Epithelial cell of prostate (primary cell): ENCODE data around the gene AKR1C1.
"Not testable (repeated sequence)": the region's sequence is repeated elsewhere in the genome, so short reads cannot be mapped to it uniquely, and the experiment has no call there.

Source experiments
- DNase-seq: peaks from one replicate; pipeline ENCODE4 v3.0.0-alpha.2; 2011; ENCODE audit warnings: low read depth, low spot score
- H3K27ac ChIP-seq: fragments of 450-650 bp; 2 replicates; pipeline ENCODE4 v1.5.1; 2017; ENCODE audit warnings: mild to moderate bottlenecking

Gene AKR1C1

DNA sequence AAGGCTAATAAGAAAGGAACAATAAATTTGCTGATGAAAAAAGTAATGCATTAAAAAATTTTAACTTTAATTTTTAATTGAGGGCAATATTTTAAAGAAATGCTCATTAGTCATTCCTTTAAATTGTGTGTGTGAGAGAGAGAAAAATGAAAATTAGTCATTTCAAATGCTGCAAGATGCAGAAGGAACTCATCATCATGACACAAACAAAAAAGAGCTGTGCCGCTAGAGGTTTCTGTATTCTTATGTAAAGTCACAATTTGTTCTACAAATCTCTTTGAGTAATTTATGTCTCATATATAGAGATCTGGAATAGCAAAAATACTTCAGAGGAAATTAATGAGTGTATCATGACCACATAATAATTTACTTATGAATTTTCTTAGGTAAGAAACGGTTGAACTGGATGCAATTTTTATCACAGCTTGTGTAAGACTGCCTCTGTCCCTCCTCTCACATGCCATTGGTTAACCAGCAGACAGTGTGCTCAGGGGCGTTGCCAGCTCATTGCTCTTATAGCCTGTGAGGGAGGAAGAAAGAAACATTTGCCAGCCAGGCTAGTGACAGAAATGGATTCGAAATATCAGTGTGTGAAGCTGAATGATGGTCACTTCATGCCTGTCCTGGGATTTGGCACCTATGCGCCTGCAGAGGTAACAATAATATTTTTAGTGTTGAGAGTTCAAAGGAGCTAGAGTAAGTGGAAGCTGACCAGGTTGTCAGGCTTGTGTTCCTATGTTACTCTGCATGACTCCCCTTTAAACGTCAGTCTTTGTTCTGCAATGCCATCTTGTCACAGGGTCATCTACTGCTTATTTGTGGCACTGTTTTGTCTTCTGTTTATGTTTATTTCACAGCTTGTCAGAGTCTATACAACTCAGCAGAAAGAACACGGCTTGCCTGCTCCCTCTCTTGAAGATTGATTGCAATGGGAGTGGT is at the start of gene AKR1C1:
AKR1C1 (plus strand) TSS at position 540 of the 939 bp plus-strand sequence; CDS start at position 570, 30 bp downstream.
- peak within 1 kb of the TSS; percentile 93 for H3K27ac ChIP-seq
- DNase-seq, result not testable (repeated sequence)

DNA sequence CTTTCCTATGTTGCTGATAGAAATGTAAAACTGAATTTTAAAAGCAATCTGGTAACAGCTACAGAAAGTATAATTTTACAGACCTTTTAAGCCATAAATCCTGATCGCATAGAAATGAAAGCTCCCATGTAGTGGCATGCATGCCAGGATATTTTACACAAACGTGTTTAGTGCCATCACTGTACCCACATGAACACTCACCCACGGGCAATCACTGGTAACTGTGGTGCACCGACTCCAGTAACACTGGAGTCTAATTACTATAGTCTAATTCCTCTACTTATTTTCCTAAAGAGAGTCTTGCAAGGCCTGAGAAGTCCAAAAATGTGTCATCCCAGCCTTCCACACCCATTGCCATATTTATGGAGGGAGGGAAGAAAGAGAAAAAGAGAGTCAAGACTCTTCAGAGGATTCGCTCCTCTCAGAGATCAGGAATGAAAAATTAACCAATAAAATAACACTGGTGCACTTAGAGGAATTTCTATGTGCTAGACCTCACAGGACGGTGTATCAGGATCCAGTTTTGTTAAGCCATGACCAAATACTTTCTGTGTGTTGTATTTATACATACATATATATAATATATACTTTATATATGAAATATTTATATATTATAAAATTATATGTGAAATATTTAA is 48.9 kb upstream of the AKR1C1 start:
- no peak overlapping the region for H3K27ac ChIP-seq
- DNase-seq, result no peak

DNA sequence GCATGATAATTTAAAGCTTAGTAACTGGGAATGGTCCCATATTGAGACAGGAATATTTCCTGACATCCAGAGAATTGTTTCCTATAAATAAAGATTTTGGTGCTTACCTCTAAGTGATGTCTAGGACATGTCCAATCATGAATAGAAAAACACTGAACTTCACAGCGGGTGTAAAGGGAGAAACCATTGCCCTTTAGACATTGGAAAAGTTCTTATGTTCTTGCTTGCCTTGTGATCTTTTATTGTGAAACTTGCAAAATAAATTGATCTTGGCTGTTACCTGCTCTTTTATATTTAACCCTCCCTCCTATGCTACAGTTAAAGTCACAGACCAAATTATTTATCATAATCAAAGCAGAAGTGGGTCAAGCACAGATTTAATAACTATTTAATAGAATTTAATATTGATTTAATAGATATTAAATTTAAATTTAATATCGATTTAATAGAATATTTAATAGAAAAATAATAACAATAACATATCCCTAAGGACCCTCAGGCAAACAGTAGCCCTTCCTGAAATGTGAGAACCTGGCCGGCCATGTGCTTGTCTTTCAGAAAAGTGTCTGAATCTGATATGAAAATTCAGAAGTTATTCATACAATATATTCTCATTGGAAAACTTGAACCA is 47.0 kb upstream of the AKR1C1 start:
- no peak overlapping the region for H3K27ac ChIP-seq
- DNase-seq, result no peak

DNA sequence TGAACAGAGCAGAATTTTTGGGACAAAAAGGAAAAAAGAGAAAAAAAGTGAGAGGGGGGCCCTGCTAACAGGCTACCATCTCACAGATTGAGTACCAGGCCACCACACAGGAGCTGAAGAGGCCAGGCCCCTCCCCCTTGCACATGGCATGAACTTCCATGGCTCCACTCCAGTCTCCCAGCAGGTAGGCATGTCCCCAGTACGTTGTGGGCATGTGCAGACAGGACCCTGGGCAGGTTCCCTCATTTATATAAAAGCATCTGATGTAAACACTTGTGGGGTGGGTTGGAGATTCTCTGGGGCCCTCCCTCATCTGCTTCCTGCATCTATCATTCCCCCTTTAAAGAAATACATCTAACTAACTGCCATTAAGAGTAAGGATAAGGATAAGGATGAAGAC is 45.0 kb upstream of the AKR1C1 start:
- no peak for DNase-seq
- no peak overlapping the region for H3K27ac ChIP-seq

DNA sequence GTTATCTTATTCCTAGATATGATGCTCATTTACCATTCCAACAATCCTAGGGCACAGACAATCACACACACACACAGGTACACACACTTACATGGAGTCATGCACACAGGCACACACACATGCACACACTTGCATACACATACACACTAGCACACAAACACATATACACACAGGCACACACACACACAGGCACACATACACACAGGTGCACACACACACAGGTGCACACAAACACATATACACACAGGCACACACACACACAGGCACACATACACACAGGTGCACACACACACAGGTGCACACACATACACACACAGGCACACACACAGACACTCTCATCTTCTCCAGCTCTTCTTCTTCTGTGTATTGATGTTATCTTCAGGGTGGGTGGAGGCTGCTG is 38.7 kb upstream of the AKR1C1 start:
- not testable (repeated sequence) for DNase-seq, H3K27ac ChIP-seq

DNA sequence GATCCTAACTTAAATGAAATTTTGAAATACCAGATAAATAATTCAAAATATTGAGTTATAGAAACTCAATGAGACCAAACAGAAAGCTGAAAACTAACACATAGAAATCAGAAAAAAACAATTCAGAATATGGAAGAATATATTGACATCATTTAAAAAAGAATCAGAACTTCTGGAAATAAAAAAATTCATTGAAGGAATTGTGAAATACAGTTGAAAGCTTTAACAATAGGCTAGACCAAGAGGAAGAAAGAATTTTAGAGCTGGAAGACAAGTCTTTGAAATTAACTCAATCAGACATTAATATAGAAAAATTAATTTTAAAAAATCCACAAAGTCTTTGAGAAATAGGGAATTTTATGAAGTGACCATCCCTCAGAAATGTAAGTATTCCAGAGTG is 36.8 kb upstream of the AKR1C1 start:
- no peak for DNase-seq
- H3K27ac ChIP-seq, result no peak overlapping the region

DNA sequence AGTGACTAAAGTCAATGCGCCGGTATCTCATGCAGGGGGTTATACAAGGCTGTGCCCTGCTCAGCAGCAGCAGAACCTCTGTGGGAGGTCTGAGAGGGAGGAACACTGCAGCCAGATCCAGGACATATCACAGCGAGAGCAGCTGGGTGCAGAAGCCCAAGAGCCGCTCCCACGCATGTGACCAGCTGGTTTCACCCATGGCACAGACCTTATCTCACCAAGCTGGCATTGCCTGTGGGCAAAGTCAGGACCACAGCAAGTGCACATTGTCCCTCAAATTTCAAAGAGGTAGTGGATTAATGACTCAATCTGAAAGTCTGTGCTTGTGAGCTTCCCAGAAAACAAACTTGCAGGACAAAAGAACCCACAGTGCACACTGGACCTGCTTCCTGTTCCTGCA is 31.6 kb upstream of the AKR1C1 start:
- H3K27ac ChIP-seq, result no peak overlapping the region
- no peak for DNase-seq

DNA sequence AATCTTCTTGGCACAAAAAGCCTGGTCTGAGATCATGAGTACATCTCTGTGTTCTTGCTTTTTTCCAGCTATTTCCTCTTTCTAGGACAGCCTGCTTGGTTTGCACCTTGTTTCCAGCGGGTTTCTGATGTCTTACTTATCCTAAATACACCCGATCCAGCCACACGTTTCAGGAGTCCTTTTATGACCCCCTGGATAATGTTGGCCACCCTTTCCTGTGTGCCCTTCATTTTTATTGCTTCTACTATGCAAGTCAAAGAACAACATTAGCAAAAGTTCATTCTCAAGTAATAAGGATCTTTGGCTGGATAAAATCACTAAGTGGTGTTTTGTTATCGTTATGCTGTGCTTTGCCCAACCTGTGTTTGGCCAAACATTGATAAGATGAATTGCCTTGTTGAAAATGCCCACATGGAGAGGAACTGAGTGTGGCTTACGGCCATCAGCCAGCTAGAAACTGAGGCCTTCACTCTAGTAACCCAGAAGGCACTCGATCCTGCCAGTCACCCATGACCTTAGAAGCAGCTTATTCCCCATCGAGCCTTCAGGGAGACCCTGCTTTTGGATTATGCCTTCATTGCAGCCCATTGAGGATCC is 28.7 kb upstream of the AKR1C1 start:
- no peak for DNase-seq

DNA sequence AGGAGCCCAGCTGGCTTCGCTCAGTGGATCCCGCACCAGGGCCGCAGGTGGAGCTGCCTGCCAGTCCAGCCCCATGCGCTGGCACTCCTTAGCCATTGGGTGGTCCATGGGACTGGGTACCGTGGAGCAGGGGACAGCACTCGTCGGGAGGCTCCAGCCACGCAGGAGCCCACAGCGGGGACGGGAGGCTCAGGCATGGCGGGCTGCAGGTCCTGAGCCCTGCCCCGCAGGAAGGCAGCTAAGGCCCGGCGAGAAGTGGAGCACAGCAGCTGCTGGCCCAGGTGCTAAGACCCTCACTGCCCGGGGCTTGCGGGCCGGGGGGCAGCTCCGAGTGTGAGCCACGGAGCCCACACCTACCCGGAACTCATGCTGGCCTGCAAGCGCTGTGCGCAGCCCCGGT is 25.9 kb upstream of the AKR1C1 start:
- DNase-seq, result no peak

More for the DNA sequence above, 28.7 kb upstream of the AKR1C1 start:
- no peak overlapping the region for H3K27ac ChIP-seq

DNA sequence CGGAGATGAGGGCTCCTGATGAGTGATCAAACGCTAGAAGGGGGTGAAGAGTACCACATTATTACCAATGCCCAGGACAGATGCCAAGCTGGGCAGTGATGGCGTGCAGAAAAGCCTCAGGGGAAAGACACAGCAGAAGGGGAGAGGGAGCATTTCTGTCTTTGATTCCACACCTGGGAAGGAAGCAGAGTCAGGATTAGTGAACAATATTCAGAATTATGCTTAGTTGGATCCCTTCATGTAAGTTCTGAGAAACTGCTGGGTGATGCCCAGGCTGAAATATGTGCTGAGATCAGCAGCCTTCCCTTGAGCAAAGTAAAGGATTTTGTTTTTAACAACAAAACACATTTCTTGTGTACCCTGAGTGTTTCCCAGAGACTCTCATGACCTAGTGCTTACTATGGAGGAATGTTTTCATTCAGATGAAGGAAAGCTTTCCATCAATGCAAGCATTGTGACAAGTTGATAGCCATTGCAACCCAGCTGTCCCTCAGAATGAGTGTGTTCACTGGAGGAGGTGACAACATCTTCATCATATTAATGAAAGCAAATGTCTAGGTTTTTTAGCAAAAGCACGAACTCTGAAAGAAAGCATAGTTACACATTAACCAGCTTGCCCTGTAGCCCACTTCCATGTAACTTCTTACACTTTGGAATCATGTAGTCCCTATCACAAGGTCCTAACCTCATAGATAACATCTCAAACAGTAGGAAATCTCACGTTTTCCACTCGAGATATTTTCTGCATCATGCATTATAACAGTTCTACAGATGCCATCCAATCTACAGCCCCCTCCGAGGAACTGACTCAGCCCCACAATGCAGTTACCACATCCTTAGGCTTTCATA is 23.8 kb upstream of the AKR1C1 start:
- no peak for DNase-seq
- H3K27ac ChIP-seq, result peak overlapping the region; percentile 36

More for the DNA sequence above, 25.9 kb upstream of the AKR1C1 start:
- H3K27ac ChIP-seq, result no peak overlapping the region

DNA sequence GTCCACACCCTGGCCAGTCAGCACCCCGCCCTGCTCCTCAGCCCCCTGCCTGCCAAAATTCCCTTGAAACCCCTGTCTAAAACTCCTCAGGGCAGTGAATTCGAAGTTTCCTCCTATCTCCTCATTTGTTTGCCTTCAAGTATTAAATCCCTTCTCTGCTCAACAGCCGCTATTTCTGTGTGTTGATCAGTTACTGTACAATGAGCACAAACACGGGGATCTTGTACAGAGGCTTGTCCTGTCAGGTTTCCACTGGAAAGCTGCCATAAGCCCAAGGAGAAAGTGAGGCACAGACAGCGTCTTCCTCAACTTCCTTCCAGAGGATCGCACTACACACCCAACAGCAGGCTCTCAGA is 23.2 kb upstream of the AKR1C1 start:
- H3K27ac ChIP-seq, result peak overlapping the region; percentile 36
- DNase-seq, result not testable (repeated sequence)

DNA sequence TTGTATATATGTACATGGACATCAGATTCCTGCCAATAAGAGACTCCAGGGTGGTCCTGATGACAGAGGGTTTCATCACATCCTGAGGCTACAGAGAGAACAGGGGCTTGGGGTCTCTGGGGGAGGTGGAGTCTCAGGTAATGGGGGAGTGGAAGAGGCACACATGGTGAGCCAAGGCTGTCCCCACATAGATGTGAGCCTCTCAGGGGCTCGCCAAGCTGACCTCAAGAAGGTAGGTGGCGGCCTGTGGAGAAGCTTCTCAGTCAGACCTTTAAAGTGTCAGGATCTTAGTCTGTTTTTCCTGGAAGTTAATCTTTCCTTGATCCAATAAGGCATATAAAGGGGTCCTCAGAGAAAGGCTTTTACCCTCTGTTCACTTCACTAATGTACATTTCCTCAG is 22.3 kb upstream of the AKR1C1 start:
- H3K27ac ChIP-seq, result peak overlapping the region; percentile 51
- DNase-seq, result not testable (repeated sequence)

DNA sequence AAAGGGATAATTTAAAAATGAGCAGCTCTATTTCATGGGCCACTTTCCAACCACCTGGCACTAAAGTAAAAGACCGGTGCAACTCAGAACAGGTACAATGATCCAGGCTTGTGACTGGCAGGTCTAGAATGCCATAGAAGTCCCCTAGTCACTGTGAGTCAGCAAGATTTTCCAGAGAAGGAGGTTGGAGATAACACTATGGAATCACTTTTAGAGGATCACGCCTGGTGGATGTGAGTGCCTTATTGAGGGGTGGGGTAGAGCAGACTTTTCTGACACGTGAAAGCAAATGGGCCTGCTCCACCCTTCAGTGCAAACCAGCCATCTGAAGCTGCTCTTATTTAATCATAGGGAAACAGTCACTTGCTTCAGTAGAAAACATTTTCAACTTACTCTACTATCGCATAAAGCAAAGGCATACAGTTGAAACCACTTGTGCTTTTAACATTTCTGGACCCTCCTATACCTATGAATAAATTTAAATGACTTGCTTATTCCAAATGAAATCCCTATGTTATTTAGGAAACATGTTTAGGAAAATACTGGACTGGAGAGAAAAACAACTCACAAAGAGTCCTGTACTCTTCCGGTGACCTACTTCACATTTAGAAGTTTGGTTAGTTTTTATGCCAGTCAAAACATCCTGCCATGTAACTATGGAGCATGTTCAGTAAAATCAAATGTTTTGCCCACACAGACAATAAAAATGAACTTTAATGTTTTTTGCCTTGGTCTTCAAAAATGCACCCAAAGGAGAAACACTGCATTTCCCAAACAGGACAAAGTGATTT is 21.5 kb upstream of the AKR1C1 start:
- DNase-seq, result no peak
- peak overlapping the region; percentile 51 for H3K27ac ChIP-seq

DNA sequence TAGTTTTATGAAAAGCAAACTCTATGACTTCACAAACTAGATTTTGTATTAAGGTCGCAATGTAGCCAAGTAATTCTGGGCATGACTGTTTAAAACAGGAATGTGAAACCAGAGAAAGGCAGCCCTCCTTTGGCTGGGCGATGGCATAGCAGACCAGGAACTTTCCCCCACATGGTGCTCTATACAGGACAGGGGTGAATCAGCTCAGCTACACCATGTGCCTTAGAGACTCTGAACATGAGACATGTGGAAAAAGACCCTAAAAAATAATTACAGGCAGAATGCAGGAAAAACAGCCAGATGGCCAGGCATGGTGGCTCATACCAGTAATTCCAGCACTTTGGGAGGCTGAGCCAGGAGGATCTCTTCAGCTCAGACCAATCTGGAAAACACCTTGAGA is 20.3 kb upstream of the AKR1C1 start:
- DNase-seq, result not testable (repeated sequence)
- H3K27ac ChIP-seq, result peak overlapping the region; percentile 51

DNA sequence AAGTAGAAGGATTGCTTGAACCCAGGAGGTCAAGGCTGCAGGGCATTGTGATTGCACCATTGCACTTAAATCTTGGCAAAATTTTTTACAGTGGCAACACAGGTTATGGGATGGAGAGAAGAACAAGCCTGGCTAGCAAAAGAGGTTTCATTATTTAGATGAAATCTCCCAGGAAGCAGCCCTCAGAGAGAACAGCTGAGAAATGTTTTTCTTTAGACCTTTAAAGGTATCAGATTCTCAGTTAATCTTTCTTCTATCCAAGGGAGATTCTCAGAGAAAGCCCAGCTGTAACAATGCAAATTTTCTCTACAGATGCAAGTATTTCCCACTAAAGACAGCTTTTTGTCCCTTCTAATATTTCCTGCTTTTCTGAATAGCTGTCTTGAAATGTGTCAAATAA is 19.8 kb upstream of the AKR1C1 start:
- not testable (repeated sequence) for H3K27ac ChIP-seq, DNase-seq

DNA sequence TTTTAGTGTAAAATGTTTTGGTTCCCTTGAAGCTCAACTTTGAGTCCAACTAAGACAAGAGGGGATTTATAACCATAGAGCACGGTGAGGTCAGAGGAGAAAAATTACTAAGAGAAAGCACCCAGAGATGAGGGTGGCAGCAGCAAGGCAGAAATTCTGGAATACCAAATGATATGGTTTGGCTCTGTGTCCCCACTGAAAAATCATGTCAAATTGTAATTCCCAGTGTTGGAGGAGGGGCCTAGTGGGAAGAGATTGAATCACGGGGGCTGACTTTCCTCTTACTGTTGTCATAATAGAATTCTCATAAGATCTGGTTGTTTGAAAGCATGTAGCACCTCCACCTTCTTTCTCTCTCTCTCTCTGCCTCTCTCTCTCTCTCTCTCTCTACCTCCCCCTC is 19.4 kb upstream of the AKR1C1 start:
- DNase-seq, result no peak
- H3K27ac ChIP-seq, result no peak overlapping the region

DNA sequence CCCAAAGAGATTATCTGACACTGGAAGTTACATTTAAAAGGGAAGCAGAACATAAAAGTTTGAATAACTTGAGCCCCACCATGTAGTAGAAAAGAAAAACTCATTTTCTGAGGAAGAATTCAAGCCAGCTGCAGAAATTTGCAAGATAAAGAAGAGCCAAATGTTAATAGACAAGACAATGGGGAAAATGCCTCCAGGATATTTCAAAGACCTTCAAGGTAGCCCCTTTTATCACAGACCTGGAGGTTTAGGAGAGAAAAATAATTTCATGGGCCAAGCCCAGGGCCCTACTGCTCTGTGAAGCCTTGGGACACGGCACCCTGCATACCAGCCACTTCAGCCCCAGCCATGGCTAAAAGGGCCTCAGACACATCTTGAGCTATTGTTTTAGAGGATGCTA is 18.4 kb upstream of the AKR1C1 start:
- DNase-seq, result no peak

DNA sequence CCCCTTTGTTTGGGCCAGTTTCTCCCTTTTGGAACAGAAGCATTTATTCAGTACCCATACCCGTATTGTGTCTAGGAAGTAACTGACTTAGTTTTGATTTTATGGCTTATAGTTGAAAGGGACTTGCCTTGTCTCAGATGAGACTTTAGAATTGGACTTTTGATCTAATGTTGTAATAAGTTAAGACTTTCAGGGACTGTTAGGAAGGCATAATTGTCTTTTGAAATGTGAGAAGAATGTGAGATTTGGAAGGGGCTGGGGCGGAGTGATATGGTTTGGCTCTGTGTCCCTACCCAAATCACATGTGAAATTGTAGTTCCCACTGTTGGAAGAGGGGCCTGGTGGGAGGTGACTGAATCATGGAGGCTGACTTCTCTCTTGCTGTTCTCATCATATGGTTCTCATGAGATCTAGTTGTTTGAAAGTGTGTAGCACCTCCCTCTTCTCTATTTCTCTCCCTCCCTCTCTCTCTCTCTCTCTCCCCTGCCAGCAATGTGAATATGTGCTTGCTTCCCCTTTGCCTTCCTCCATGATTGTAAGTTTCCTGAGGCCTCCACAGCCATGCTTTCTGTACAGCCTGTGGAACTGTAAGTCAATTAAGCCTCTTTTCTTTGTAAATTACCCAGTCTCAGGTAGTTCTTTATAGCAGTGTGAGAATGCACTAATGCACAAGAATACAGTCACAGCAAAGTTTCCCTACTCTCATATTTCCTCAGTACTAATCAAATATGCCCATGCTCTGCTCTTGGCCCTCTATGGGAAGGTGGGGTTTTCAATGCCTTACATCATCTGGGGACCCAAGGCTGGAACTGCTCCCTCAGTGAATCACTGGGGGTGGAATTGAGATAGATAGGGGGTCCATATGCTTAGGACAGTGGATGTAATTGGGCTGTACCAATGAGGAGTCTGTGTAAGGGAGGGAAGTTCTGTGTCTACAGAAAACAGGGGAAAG is 17.2 kb upstream of the AKR1C1 start:
- no peak for DNase-seq
- H3K27ac ChIP-seq, result no peak overlapping the region

More for the DNA sequence above, 18.4 kb upstream of the AKR1C1 start:
- no peak overlapping the region for H3K27ac ChIP-seq
